ENCODE results near the gene SPEF2.

- no peak for TF ChIP-seq CTCF (optimal IDR thresholded peaks at IDR 0.05 in 1 of 3, IDR thresholded peaks at IDR 0.05 in 1 of 3, conservative IDR thresholded peaks at IDR 0.05 in 1 of 3; ENCODE audit: extremely low read depth in 1 of 3, insufficient read depth in 2 of 3, low read length in 3 of 3)
- TF ChIP-seq EZH2 (IDR thresholded peaks at IDR 0.05; ENCODE audit: low read length): no peak
Measured at GRCh38 chr5:35799181-35799580, 181.5 kb downstream of the SPEF2 start.
